IPS-NIHi11 (cell line): ENCODE results near the gene ESYT3.
"Not testable (repeated sequence)": the region's sequence is repeated elsewhere in the genome, so short reads cannot be mapped to it uniquely, and the experiment has no call there.

Experiments used
- DNase-seq: peaks from one replicate; pipeline ENCODE4 v3.0.0; 2012; ENCODE audit warnings: mixed read lengths, low spot score

ESYT3 gene

GRCh38 chr3:138463724-138464490 is 29.5 kb downstream of the ESYT3 start:
- no peak for DNase-seq

GRCh38 chr3:138464491-138464860 is 30.1 kb downstream of the ESYT3 start:
- DNase-seq: no peak

DNA sequence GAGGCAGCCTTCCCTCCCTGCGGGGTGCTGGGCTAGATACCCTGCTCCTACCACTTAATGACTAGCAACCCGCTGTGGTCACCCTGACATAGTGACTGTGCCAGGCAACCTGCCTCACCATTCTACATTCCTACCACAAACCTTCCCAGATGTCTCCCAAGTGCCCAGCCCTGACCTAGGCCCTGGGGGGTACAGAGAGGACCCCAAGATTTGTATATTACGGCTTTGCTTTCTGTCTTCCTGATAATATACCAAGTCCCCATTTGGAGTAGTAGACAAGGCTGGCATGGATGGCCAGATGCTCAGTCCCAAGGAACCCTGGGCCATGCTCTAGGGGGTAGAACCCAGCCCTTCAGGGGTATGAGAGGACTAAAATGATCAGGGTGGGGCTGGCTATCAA is 31.0 kb downstream of the ESYT3 start:
- DNase-seq: no peak

DNA sequence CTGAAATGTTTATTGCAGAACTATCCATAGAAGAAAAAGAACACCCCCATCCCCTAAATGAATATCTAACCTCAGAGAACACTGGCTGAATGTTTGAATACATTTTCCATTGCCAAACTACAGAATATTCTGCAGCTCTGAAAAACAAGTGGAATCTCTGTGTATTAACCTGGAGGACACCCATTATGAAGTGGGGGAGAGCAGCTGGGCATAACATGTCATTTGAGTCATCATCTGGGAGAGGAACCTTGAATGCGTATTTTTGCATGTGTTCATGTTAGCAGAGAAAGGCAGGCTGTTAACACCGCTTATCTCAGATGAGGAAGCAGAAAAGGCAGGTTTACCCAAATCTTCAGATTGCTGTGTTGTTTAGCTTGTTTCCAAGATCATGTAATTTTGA is 31.5 kb downstream of the ESYT3 start:
- no peak for DNase-seq

DNA sequence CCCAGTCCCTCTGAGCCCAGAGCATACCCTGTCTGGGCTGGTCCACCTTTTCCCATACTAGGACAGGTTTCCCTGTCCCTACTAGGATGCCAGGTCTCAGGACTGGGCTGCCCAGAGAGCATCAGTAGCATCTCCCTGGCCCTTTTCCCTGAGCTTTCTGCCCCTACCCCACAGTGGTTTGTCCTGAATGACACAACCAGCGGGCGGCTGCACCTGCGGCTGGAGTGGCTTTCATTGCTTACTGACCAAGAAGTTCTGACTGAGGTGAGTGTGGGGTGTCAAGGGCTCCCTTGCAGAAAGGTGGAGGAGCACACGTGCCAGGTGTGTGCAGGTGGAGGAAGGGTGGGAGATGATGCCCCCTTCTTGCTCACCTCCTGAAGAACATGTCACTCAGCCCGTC is 33.5 kb downstream of the ESYT3 start:
- no peak for DNase-seq

DNA sequence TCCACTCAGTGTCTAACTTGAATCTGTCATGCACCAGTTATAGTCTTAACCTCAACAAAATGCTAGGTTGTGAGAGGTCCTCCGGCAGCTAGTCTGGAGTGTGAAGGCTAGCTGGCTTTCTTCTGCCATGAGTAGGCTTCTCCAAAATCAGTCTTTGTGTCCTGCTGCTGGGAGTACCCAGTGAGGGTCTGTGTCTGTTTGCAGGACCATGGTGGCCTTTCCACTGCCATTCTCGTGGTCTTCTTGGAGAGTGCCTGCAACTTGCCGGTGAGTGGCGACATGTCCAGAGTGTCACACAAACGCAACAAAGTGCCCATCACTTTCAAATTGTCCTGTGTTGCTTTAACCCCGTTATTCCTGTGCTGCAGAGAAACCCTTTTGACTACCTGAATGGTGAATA is 34.0 kb downstream of the ESYT3 start:
- DNase-seq: no peak

GRCh38 chr3:138468886-138469285 is 34.5 kb downstream of the ESYT3 start:
- DNase-seq: no peak

DNA sequence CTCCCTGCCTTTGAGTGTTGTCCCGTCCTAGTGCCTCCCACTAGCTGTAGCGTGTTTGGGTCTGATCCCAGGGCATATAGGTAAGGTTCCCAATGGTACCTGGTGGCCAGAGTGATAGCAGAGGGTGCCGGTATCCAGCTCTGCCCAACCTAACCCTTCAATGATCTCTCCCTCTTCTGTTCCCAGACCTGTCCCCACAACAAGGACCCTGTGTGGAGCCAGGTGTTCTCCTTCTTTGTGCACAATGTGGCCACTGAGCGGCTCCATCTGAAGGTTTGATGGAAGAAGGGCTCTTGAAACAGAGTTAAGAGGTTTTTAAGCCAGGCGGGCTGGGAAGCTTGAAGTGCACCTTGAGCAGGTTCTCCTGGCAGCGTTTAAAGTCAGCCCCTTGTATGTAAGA is 35.5 kb downstream of the ESYT3 start:
- DNase-seq: no peak

DNA sequence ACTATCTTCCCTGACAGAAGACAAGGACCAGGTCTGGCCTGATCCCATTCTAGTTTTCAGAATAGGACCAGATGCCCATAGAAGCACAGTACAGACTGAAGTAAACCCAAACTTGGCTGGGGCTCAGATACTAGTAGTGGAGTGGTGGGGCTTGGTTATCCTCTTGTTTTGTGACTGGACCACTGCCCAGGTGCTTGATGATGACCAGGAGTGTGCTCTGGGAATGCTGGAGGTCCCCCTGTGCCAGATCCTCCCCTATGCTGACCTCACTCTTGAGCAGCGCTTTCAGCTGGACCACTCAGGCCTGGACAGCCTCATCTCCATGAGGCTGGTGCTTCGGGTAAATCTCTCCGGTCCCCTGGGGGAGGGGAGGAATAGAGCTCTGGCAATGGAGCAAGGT is 36.3 kb downstream of the ESYT3 start:
- DNase-seq: no peak

DNA sequence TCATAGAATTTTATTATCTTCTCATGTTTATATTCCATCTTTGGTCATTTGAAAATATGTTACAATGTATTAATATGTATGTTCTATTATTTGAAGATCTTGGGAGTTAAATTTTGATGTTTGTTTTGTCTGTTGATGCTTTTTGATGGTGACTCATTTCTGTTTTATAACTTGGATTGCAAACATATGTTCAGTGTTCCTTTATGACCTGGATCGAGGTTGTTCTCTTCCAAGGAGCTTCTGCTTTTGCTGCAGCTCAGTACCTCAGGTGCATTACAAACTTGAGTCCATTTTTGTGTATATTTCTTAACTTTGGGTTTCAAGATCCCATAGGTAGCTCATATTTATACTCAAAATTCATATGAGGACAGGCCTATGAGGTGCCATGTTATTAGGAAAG is 37.1 kb downstream of the ESYT3 start:
- no peak for DNase-seq

DNA sequence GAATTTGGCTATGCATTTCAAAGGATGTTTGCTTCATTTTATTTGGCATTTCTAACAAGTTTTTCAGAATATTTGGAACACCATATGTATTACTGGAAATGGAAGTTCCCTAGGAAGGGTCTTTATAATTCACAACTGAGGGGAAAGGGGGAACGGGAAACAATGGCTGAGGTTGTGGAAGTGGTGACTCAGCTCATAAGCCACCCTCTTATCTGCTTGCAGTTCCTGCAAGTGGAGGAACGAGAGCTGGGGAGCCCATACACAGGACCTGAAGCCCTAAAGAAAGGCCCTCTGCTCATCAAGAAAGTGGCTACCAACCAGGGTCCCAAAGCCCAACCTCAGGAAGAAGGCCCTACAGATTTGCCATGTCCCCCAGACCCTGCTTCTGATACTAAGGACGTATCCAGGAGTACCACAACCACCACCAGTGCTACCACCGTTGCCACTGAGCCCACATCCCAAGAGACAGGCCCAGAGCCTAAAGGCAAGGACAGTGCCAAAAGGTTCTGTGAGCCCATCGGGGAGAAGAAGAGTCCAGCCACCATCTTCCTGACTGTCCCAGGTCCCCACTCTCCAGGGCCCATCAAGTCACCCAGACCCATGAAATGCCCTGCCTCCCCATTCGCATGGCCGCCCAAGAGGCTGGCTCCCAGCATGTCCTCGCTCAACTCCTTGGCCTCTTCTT is 37.9 kb downstream of the ESYT3 start:
- DNase-seq: no peak

GRCh38 chr3:138473391-138473790 is 39.0 kb downstream of the ESYT3 start:
- no peak for DNase-seq

DNA sequence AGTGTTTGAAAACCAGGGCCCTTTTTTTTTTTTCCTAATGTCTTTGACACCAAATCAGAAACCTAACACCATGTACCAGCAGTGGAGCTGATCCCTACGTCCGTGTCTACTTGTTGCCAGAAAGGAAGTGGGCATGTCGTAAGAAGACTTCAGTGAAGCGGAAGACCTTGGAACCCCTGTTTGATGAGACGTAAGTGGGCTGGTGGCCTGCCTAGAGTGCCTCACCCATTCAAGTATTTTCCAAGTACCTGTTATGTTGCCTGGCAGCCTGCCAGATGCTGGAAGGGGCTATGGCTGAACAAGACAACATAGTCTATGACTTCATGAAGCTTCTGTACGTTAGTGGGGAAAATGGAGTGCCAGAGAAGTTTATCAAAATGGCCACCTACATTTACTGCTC is 39.7 kb downstream of the ESYT3 start:
- no peak for DNase-seq

GRCh38 chr3:138476526-138476925 is 42.1 kb downstream of the ESYT3 start:
- no peak for DNase-seq

DNA sequence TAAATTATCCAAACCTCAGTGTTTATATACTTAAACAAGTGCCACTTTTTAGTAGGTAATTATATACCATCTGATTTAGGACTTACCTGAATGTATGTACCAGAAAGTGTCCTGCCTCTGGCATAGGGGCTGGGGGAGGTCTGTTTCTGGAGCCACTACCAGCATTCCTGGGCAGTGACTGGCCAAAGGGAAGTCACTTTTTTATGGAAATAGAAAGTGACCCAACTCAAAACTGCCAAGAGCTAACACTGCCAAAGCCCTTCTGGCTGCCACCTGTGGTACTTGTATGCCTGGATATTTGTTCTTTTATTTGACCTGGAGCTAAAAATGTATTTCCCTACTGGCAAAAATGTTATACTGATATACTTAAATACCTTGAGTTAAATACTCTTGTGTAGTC is 42.7 kb downstream of the ESYT3 start:
- no peak for DNase-seq

- DNase-seq: no peak
Observed at GRCh38 chr3:138477801-138478200, 43.4 kb downstream of the ESYT3 start.

DNA sequence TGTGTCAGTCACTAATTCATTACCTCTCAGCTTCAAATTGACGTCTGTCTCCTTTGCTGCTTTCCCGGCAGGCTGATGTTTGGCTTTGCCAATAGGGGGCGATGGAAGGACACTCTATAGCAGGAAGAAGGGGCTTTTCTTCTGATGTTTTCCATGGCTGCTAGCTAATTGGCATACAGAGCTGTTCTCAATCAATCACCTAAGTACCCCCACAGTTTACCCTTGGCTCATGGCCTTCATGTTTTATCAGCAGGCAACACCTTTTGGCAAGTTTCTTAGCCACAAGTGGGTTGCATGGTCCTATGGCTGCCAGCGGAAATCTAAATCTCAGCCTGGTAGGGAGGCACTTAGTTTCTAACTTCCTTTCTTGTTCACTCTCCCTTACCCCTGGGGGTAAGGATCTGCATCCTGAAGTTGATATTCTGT is 45.0 kb downstream of the ESYT3 start:
- peak; percentile 77 for DNase-seq

DNA sequence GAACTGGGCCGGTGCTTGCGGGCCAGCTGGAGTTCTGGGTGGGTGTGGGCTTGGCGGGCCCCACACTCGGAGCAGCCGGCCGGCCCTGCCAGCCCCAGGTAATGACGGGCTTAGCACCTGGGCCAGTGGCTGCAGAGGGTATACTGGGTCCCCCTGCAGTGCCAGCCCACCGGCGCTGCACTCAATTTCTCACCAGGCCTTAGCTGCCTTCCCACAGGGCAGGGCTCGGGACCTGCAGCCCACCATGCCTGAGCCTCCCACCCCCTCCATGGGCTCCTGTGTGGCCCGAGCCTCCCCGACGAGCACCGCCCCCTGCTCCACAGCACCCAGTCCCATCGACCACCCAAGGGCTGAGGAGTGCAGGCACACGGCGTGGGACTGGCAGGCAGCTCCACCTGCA is 50.3 kb downstream of the ESYT3 start:
- not testable (repeated sequence) for DNase-seq

DNA sequence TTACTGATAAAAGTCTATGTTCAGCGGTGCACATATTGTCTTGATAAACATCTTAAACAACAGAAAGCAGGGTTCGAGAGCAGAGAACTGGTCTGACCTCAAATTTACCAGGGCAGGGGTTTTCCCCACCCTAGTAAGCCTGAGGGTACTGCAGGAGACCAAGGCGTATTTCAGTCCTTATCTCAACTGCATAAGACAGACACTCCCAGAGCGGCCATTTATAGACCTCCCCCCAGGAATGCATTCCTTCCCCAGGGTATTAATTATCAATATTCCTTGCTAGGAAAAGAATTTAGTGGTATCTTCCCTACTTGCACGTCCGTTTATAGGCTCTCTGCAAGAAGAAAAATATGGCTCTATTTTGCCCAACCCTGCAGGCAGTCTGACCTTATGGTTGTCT is 52.2 kb downstream of the ESYT3 start:
- not testable (repeated sequence) for DNase-seq

DNA sequence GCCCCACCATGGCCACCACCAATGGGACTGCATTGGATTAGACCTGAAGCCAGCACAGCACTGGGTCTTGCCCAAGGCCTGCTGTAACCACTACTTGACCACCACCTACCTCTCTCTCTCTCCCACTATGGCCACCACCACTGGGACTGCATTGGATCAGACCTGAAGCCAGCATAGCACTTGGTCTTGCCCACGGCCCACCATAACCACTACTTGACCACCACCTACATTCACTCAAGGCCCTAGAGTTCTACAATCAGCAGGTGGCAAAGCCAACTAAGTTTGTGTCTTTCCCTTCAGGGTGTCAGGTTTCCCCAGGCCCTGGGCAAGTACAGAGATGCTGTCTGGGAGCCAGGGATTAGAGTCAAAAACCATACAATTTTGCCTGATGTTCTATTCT is 57.6 kb downstream of the ESYT3 start:
- DNase-seq: no peak

- DNase-seq: no peak
Observed at GRCh38 chr3:138492980-138493675, 58.7 kb downstream of the ESYT3 start.

GRCh38 chr3:138493804-138494606 is 59.6 kb downstream of the ESYT3 start:
- DNase-seq: no peak

- no peak for DNase-seq
Observed at GRCh38 chr3:138494607-138494929, 60.2 kb downstream of the ESYT3 start.
